ENCODE measurements around the gene FOXF1.

FOXF1 gene

DNA sequence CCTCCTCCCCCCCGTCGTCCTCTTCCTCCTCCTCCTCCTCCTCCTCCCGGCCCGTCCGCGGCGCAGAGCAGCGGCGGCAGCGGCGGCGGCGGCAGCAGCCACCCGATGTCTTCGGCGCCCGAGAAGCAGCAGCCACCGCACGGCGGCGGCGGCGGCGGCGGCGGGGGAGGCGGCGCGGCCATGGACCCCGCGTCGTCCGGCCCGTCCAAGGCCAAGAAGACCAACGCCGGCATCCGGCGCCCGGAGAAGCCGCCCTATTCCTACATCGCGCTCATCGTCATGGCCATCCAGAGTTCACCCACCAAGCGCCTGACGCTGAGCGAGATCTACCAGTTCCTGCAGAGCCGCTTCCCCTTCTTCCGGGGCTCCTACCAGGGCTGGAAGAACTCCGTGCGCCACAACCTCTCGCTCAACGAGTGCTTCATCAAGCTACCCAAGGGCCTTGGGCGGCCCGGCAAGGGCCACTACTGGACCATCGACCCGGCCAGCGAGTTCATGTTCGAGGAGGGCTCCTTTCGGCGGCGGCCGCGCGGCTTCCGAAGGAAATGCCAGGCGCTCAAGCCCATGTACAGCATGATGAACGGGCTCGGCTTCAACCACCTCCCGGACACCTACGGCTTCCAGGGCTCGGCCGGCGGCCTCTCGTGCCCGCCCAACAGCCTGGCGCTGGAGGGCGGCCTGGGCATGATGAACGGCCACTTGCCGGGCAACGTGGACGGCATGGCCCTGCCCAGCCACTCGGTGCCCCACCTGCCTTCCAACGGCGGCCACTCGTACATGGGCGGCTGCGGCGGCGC lies at the start of gene FOXF1:
FOXF1 (plus strand) TSS at position 63 of the 797 bp plus-strand sequence; CDS start at position 106, 43 bp downstream.
- no peak for DNase-seq

DNA sequence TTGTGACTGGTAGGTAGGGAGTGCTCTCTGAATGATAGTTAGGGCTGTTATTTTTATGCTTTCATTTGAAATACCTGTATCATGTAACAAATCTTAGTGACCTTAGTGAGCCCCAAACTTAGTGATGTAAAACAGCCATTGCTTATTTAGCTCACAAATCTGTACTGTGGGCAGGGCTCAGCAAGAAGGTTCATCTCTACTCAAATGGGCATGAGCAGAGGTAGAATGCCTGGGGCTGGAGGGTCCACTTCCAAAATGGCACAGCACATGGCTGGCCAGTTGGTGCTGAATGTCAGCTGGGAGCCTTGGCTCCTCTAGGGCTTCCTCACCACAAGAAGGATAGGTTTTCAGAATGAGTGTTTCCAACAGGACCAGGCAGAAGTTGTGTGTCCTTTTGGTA lies 49.3 kb upstream of the FOXF1 start:
- no peak for DNase-seq

DNA sequence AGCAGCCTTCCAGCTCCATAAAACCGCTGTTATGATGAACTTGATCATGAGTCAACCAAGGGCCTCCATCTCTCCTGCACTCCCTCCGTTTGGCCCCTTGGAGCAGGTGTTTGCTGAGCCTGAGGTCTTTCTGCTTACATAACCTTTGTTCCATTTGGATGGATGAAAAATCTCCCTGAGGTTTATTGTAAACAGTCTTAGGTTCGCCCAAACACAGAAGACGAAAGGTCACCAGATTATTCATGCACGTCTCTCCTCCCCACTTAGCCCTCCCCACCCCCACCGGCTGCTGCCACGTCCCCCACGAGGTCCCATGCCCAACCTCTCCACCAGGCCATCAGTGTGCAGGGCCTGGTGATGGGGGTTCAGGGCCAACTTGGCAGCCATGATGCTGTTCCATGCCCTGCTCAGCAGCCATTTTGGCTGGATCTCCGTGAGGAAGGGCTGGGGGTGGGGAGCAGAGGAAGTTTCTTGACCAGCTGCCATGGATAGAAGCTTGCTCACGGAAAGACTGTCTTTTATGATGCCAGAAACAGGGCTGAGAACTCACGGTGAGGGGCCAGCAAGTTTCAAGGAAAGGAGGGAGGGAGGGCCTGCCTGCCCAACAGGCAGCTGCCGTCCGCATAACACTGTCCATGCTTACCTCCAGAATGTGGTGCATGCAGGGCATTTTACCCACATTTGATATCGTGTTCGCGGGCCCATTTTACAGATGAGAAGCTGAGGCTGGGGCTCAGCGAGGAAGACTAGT lies 47.8 kb upstream of the FOXF1 start:
- no peak for DNase-seq

DNA sequence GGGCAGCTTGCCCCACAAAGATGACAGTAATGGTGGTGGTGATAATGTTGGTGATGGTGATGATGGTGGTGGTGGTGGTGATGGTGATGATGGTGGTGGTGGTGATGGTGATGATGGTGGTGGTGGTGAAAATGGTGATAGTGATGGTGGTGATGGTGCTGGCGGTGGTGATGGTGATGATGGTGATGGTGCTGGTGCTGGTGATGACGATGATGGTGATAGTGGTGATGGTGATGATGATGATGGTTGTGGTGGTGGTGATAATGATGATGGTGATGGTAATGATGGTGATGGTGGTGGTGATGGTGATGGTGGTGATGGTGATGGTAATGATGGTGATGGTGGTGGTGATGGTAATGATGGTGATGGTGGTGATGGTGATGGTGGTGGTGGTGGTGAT lies 46.3 kb upstream of the FOXF1 start:
- DNase-seq = no peak

DNA sequence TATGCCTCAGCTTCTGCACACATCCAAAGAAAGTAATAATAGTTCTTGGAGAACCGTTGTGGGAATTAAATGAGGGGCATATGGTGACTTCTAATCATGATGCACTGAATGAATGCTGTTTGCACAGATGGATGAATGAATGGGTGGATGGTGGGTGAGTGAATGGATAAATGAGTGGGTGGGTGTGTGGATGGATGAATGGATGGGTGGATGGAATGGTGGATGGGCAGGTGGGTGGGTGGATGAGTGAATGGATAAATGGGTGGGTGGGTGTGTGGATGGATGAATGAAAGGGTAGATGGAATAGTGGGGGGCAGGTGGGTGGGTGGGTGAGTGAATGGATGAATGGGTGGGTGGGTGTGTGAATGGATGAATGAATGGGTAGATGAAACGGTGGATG lies 44.9 kb upstream of the FOXF1 start:
- no peak for DNase-seq

DNA sequence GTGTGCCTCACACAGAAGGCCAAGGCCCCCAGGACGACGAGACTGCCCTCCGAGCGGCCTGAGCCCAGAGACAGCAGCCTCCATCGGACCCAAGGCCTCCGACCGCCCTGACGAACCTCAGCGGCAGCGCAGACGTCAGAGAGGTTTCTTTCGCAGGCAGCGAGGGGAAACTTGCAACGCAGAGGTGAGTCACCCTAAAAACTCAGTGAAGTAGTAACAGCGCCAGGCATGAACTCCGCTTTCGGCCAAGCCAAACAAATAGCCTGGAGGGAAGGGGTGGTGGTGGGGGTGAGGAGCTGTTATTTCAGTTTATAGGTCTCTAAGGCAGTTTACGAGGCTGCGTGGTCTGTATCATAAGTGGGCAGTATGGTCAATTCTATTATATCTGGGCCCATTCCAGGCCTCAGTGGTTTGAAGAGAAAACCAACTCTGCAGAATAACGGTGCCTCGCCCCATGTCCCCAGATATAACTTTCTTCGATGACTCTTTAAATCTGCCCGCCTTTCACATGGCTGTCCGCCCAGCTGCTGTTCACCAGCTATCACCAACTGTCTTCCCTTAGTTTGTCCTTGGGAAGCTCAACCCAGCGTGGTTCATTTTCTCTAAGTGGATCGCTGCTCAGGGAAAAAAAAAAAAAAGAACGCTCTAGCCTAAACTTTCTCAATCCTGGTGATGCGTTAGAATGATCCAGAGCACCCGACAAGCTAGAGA lies 43.5 kb upstream of the FOXF1 start:
- no peak for DNase-seq

DNA sequence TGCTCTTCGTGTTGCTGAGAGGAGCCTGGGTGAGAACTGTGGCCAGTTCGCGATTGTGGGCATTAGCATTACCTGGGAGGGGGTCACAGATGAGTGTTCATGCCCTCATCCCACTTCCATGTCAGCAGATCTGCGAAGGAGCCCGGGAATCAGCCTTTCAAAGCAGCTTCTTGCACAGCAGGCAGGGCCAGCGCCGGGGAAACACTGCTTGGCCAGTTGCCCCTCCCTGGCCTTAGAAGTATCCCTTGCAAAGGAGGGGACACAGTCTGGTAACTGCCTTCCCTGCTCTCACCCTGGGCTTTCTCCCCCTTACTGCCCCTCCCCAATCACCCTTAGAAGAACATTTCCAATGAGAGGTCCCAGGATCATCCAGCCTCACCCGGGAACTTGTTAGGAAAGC lies 42.8 kb upstream of the FOXF1 start:
- DNase-seq = no peak

DNA sequence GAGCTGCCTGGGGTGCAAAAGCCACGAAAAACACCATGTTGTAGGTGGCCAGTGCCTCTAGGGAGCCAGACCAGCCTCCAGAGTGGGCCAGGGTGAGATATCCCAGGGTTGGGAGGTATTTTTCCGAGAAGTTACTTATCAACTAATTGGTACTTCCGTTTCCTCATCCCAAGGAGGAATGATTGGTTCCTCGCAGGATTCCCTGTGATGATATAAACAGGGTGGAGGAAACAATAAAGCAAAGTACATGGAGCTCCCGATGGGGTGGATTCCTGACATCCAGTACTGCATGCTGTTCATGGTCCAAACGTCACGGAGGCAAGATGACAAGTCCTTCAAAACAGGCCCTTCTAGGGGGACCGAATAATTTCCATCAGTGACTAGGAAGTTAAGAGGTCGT lies 39.4 kb upstream of the FOXF1 start:
- DNase-seq = no peak

DNA sequence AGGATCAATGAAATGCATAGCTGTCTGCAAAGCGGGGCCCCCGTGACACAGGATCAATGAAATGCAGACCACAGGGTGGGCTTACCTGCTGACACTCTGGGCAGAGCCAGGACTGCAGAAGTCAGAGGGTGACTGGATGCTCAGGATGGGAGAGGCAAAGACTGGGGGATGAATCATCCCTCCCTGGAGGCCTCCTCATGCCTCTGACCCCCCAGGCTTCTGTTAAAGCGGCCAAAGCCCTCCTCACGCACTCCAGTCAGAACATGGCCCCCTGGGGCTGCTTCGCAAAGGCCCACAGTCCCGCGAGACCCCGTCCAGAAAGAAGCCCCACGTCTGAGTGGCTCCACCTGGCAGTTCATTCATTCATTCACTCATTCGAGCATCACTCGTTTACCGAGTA lies 38.4 kb upstream of the FOXF1 start:
- no peak for DNase-seq

DNA sequence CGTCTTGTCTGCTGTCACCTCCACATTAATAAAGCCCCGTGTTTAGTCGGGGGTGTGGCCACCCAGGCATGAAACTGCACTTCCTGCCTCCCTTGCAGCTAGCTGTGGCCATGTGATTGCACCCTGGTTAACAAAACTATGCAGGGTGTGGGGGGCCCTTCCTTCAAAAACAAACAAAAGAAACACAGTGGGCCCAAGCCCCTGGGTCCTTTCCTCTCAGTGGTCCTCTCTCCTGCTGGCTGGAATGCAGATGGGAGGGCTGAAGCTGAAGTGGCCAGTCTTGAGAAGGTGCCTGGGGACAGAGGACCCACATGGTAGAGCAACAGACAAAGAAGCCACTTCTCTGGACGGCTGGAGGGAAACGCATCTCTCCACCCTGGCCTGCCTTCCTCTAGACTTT lies 38.0 kb upstream of the FOXF1 start:
- DNase-seq = no peak

DNA sequence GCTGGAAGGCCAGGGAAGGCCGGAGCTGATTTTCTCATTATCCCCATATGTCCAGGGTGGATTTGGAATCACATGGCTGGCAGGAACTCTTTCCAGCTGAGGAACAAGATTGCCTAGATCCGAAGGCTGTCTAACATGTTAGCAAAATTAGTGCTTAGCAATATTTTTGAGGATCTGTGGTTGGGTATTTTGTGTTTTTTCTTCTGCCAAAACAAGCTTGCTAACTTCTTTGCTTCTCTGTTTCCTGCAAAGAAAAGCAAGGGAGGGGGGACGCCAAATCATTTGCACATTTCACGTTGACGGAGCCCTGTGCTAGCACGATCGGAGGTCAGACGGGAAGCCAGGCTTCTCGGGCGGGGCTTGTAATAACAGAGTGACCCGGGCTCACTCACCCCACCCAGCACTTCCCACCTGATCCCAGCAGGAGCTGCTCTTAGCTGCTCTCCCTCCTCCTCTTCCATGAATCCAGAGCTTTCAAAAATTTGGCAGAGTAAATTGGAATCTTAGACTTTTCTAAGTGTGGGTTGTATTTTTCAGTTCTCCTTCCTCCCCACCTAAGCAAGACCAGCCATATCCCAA lies 33.3 kb upstream of the FOXF1 start:
- no peak for DNase-seq

DNA sequence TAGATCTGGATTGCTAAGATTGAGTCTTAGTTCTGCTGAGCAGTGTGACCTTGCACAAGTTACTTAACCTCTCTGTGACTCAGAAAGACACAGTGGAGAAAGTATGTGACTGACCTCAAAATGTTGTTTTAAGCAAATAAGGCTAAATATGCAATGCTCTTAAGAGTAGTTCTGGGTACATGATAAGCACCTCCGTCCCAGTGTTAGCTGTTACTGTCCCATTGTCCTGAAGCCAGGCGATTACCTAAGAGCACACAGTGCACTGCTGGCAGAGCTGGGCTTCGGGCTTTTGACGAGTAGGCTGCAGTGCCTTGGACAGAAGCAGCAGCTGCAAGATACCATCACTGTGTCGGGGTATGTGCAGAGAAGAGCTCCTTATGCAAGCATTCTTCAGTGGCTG lies 32.7 kb upstream of the FOXF1 start:
- no peak for DNase-seq

DNA sequence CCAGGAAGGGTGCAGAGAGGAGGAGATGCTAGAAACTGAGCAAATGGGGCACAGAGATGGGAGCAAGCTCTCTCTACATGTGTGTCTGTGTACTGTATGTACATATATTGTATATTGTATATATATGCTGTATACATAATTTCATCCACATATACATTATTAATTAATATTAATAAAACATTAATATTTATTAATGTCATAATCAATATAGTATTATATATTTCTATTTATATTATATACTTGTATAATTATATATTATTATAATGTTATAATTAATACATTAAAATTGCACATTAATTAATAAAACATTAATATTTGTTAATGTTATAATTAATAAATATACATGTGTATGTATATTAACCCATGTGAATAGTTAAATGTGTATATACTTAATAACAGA lies 31.5 kb upstream of the FOXF1 start:
- no peak for DNase-seq

DNA sequence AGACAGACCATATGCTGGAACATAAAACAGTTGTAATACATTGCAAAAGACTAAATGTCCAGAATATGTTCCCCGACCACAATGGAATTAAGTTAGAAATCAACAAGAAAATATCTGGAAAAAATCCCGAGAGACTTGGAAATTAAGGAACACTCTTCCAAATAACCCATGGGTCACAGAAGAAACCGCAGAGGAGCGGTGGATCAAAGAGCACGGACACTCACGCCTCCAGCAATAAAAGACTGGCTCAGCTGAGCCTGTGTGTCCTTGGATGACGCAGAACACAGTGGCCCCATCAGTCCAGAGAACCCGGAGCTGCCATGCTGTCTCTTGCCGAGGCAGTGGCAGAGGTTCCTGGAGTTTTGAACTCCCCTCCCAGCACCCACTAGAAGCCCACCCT lies 30.9 kb upstream of the FOXF1 start:
- no peak for DNase-seq

DNA sequence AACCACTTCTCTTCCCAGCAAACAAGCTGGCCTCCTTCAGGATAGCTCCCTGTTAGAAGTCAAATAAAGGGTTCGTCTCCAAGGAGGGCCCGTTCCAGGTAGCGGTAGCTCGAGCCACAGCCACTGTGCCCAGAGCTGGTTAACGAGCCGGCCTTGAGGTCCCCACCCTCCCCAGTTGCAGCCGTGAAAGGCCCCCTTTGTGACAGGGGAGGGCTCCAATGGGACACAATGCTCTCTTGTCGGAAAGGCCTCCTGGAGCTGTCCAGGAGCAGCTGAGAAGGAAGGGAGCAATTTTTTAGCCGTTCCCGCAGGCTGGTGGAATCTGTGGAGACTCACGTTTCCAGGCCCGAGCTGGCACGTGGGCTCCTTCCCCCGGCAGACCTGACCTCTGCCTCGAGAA lies 29.9 kb upstream of the FOXF1 start:
- DNase-seq = no peak

DNA sequence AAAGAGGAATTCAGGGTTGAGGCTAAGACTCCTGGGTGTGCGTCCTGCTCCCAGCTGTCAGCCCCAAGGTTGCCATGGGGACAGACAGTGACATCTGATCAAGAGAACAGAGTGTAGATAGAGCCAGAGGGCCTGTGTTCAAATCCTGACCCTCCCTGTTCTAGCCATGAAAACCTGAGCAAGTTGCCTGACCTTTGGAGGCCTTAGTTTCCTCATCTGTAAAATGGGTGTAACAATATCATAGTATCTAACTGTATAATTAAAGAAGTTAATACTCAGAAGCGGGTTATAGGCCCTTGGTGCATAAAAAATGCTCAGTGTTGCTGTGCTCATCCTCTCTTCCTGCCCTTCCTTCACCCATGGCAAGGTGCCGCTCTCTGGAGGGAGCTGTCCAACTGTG lies 28.7 kb upstream of the FOXF1 start:
- no peak for DNase-seq

DNA sequence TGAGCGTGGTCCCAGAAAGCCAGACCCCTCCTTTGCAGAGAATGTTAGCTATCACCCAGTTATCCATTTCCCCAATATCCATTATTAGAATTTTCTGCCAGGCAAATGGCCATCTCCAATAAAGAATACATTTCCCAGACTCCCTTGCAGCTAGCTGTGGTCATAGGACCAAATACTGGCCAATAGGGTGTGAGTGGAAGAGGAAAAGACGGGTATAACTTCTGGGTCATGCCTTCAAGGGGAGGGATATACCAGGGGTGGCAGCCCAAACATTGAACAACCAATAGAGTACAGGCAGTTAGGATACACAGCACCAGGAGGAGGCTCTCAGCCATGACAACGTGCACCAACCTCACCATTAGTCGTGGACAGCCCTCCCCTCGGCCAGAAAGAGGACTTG lies 26.1 kb upstream of the FOXF1 start:
- DNase-seq = no peak

DNA sequence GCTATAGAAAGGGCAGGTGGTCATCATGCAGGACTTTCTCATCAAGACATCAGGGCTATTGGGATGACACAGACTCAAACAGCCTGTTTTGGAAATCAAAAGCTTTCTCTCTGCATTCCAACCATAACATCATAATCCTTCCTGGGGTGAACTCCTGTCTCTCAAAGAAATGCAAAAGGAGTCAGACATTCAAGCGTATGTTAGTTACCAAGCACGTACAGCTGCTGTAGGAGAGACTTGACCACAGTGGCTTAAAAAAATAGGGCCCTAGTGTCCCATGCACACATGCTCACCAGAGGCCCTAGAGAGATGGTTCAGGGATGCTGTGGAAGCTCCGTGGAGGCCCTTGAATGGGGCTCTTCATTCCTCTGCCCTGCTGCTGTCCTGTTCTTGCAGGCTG lies 24.6 kb upstream of the FOXF1 start:
- no peak for DNase-seq

DNA sequence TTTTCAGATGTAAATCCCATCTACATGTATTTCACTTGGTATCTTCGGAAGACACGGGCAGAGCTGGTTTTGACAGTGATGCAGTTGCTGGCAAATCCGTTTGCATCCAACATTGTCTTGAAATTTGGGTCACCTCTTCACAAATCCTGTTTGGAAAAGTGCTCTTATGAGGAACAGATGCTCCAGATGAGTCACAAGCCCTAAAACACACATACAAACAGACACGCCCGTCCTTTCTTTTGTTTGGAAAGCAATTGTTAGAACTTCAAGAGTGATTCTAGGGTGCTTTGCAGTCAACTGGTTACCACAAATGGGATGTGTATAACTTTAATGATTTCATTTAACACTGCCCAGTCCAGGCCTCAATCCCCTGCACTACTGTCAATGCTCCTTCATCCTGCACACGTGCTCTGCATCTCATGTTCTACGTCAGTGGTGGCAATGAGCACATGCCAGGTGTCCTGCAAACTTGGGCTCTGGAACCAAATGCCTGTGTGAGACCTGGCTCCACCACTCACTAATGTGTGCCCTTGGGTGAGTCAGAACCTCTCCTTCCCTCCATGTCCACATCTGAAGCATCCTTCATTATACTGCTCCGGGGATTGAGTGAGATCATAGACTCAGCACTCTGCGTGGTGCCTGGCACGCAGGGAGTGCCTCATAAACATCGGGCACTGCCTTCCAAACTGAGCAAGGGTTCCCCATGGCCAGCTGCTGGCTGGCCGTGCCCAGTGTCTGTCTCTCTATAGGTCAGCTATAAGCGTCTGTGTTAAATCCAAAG lies 19.3 kb upstream of the FOXF1 start:
- DNase-seq = no peak

DNA sequence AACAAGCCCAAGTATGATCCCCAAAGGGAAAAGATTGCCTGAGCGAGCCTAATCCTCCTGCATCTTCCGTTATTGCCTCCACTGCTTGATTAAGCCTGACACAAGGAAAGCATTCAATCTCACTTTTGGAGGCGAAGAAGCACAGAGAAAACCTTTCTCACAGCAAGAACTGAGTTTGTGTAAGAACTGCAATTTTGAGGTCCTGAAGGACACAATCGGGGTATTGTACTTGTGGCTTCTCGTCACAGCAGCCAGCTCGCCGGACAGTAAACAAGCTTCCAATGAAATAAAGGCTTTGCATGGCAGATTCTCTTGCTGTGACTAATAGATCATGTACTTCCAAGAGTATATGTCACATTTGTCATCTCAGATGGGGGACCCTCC lies 18.7 kb upstream of the FOXF1 start:
- no peak for DNase-seq

DNA sequence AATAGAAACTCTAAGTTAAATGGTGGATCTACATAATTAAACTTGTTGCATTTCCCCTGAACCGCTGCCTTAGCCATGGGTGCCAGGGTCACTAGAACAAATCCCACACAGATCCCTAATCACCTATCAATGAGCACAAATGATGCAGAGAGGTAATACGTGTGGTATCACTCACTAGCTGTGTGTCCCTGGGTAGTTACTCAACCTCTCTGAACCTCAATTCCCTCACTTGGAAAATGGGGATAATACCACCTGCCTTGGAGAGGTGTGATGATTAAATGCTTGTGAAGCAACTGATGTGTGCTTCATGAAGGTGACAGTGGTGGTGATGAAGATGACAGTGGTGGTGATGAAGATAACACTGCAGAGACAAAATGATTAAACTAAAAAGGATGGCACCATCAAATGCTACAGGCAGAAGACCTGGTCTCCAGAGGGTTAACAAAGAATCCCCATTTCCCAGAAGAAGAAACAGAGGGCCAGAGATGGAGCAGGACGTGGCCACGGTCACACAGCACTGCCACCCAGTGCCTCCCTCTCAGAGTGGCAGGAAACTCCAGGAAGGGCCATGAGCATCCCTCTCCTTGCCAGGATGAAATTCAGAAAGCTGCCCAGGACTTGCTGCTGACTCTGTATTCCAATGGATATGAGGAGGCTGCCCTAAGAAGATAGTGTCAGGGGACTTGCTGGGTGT lies 17.9 kb upstream of the FOXF1 start:
- no peak for DNase-seq

DNA sequence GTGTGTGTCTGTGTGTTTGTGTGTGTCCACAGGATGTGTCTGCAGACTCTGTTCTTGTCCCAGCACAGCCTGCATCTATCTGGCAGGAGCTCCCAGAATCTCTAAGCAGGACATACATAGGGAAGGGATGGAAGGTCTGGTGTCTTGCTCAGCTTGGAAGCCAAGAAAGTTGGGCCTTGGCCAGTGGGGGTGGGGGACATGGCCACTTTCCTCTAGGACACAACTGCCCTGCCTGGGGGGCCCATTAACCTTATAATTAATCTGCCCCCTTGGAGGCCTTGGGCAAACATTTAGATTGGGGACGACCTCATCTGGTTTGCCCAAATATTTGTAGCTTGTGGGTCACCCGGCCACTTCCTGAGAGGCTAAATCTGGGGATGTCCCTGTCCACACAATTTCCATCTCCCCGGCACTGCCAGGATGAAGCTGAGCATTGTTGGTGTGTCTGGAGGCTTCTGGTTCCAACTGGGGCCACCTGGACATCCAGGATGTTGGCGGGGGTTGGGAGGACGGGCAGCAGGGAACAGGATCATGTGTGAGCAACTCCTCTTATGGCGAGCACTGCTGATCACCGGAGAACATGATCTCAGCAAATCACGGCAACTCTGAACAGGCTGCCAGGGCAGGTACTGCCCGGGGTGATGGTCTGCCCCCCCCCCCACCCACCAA lies 17.2 kb upstream of the FOXF1 start:
- DNase-seq = no peak
